Vagina (tissue), 2 donors: Measurements from ENCODE around the gene APCDD1. TPM values are rescaled to one million over a fixed set of nuclear protein-coding genes. Genes with fewer than 3 reads are reported as not detected.

Experiments
- DNase-seq, 2 donors: peaks; one replicate each; pipeline ENCODE4 v3.0.0-alpha.2; 2017; ENCODE audit errors: extremely low spot score in 2 of 2
- H3K27ac ChIP-seq: fragments of 200-600 bp; sonication (generic); one replicate; pipeline ENCODE4 v1.5.1; 2019
- H3K27me3 ChIP-seq: fragments of 200-600 bp; sonication (generic); one replicate; pipeline ENCODE4 v1.5.1; 2019
- H3K36me3 ChIP-seq, 2 donors: fragments of 200-600 bp; sonication (generic); one replicate each; pipeline ENCODE4 v1.5.1; 2017 to 2019
- H3K4me1 ChIP-seq: fragments of 200-600 bp; sonication (generic); one replicate; pipeline ENCODE4 v1.5.1; 2019
- H3K4me3 ChIP-seq, 2 donors: fragments of 200-600 bp; sonication (generic); 1 replicate in 1 of 2; 2 replicates in 1 of 2; pipeline ENCODE4 v1.5.1; 2016 to 2019
- H3K9me3 ChIP-seq: fragments of 200-600 bp; sonication (generic); one replicate; pipeline ENCODE4 v1.5.1; 2019
- POLR2A ChIP-seq, 2 donors: fragments of 450-650 bp; IDR thresholded peaks; one replicate each; pipeline ENCODE4 v1.6.1; 2017; ENCODE audit warnings: antibody characterized with exemption in 2 of 2, mild to moderate bottlenecking in 2 of 2, moderate library complexity in 2 of 2
- POLR2AphosphoS5 ChIP-seq, 2 donors: sonication (generic); formaldehyde crosslinking; IDR thresholded peaks; one replicate each; pipeline ENCODE4 v1.9.0; 2017; ENCODE audit warnings: antibody characterized with exemption in 2 of 2, mild to moderate bottlenecking in 2 of 2, low read depth in 1 of 2; ENCODE audit not compliant: insufficient read depth in 1 of 2
- intact Hi-C: fragments of 100-400 bp; cut with DNase I; formaldehyde crosslinking; loops from one replicate; pipeline ENCODE4 v1.15.1; 2023
- total RNA-seq: library from RNA; depleted of rRNA; stranded (reverse); fragments of >200 nt; gene quantifications from one replicate; pipeline ENCODE4 v1.2.3, GENCODE V29; 2016
- TF ChIP-seq, protein P1 (sequence below), 3 experiments: fragments of 450-650 bp in 2 of 3; fragments of 200-600 bp in 1 of 3; sonication (generic) in 1 of 3; IDR thresholded peaks; one replicate each; pipeline ENCODE4 v1.5.1; 2017 to 2019; ENCODE audit warnings: antibody characterized with exemption in 3 of 3, mild to moderate bottlenecking in 2 of 3, moderate library complexity in 2 of 3

The APCDD1 gene
- total RNA-seq, 1 donor from 2014 or later: 110 TPM

DNA sequence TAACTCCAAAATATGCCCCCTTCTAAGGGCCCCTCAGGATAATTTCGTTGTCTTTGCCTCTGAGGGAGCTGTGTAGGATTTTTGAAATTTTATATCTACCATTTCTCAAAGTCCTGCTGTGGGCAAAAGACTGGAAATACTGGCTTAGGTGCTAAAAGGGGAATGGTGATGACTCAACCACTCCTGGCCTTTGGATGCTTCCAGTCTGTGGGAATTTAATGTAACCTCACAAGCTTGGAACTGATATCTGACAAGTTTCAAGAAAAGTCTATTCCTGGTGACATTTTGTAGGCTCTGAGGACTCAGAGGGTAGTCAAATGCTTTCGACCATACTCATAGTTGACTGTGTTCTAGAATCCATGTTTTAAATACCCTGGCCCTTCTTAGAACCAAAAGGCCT lies 3.4 kb upstream of the APCDD1 start:
- H3K4me1 ChIP-seq: peaks cover 4% of the 10 kb centered on the region
- no peaks in the 10 kb centered on the region for H3K9me3 ChIP-seq
- no peak overlapping the region for H3K4me3 ChIP-seq
- no peaks in the 10 kb centered on the region for H3K27me3 ChIP-seq
- no peaks in the 10 kb centered on the region for H3K36me3 ChIP-seq
- no peak for DNase-seq
- intact Hi-C loops: loop anchor here (10.0 kb wide), 1 partner anchor 64 kb away; no protein-coding TSS in a partner anchor
- no peak overlapping the region for H3K27ac ChIP-seq
- TF ChIP-seq POLR2A (IDR thresholded peaks at IDR 0.05) (no peak), POLR2AphosphoS5 (IDR thresholded peaks at IDR 0.05; ENCODE audit: insufficient read depth in 1 of 2, low read depth in 1 of 2) (no peak)
- TF ChIP-seq, protein P1, sequence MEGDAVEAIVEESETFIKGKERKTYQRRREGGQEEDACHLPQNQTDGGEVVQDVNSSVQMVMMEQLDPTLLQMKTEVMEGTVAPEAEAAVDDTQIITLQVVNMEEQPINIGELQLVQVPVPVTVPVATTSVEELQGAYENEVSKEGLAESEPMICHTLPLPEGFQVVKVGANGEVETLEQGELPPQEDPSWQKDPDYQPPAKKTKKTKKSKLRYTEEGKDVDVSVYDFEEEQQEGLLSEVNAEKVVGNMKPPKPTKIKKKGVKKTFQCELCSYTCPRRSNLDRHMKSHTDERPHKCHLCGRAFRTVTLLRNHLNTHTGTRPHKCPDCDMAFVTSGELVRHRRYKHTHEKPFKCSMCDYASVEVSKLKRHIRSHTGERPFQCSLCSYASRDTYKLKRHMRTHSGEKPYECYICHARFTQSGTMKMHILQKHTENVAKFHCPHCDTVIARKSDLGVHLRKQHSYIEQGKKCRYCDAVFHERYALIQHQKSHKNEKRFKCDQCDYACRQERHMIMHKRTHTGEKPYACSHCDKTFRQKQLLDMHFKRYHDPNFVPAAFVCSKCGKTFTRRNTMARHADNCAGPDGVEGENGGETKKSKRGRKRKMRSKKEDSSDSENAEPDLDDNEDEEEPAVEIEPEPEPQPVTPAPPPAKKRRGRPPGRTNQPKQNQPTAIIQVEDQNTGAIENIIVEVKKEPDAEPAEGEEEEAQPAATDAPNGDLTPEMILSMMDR (IDR thresholded peaks at IDR 0.05): no peak

DNA sequence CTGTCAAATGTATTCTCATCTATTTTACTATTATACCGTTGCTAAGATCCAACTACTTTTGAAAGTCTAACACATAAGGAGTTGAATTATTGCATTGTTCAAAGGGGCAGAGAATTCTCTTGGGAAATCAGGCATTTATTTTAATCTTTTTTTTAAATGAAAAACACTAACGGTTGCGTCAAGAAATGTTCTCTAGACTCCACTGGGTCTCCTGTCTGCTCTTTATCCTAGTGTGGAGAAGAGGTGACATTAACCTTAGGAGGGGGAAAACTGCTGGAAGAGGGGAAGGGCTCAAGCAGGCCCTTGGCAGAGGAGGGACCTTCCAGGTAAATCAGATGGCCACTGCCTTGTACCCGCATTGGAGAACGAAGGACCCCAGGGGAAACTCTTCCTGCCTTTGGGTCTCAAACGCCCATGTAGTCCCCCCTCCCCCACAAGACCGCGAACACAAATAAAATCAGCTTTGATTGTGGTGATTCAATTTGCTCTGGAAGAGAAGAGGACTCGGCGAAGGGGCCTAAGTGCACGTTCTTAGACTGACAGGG lies 1.1 kb upstream of the APCDD1 start:
- H3K4me1 ChIP-seq: peaks cover 27% of the 10 kb centered on the region
- H3K36me3 ChIP-seq: no peaks in the 10 kb centered on the region
- peak overlapping the region in 1 of 2 donors; percentile 70 for H3K4me3 ChIP-seq
- no peaks in the 10 kb centered on the region for H3K27me3 ChIP-seq
- no peaks in the 10 kb centered on the region for H3K9me3 ChIP-seq
- no peak for TF ChIP-seq POLR2AphosphoS5 (IDR thresholded peaks at IDR 0.05; ENCODE audit: insufficient read depth in 1 of 2, low read depth in 1 of 2)
- TF ChIP-seq, protein P1 (IDR thresholded peaks at IDR 0.05): no peak
- TF ChIP-seq POLR2A (IDR thresholded peaks at IDR 0.05): no peak
- peak overlapping the region; percentile 91 for H3K27ac ChIP-seq
- no peak for DNase-seq
- intact Hi-C loops: loop anchor here (10.0 kb wide), 1 partner anchor 61 kb away; no protein-coding TSS in a partner anchor

DNA sequence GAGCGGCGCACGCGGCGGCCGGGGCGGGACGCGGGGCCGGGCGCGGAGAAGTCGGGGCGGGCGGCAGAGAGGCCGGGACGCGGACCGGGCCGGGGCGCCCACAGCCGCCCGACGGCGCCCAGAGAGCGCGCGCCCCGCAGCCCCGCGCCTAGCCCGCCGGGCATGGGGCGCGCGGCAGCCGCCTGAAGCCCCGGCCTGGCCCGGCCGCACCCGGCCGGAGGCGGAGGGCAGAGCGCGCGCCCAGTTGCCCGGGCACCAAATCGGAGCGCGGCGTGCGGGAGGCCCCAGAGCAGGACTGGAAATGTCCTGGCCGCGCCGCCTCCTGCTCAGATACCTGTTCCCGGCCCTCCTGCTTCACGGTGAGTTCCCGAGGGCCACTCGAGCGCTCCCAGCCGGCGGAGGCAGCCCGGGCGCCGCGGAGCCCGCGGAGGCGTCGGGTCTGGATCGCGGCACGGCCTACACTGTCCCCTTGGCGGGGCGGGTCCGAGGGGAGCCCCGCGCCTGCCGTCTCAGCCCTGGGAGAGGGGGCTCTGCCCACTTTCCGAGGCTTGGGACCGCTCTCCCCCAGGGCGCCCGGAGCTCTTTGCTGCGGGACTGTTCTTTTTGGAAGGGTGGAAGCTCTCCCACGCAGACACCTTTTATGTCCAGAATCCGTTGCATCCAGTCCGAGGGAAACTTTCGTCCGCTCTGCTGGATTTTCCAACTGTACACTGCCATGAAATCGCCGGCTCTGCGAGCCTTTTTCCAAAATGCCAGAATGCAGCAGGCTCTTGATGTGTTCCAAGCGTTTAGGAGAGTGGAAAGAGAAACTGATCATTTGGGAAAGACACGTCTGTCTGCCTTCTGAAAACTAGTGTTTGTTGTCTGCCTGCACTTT lies 484 bp downstream of the APCDD1 start:
- peak overlapping the region; percentile 92 for H3K27ac ChIP-seq
- no peaks in the 10 kb centered on the region for H3K36me3 ChIP-seq
- TF ChIP-seq POLR2AphosphoS5 (IDR thresholded peaks at IDR 0.05; ENCODE audit: insufficient read depth in 1 of 2, low read depth in 1 of 2): no peak
- TF ChIP-seq, protein P1 (IDR thresholded peaks at IDR 0.05): no peak
- no peak for TF ChIP-seq POLR2A (IDR thresholded peaks at IDR 0.05)
- peak overlapping the region; percentile 70 to 92 for H3K4me3 ChIP-seq
- H3K9me3 ChIP-seq: no peaks in the 10 kb centered on the region
- DNase-seq: no peak
- peaks cover 35% of the 10 kb centered on the region for H3K4me1 ChIP-seq
- H3K27me3 ChIP-seq: no peaks in the 10 kb centered on the region
- intact Hi-C loops: loop anchor here (10.0 kb wide), 1 partner anchor 60 kb away; no protein-coding TSS in a partner anchor

DNA sequence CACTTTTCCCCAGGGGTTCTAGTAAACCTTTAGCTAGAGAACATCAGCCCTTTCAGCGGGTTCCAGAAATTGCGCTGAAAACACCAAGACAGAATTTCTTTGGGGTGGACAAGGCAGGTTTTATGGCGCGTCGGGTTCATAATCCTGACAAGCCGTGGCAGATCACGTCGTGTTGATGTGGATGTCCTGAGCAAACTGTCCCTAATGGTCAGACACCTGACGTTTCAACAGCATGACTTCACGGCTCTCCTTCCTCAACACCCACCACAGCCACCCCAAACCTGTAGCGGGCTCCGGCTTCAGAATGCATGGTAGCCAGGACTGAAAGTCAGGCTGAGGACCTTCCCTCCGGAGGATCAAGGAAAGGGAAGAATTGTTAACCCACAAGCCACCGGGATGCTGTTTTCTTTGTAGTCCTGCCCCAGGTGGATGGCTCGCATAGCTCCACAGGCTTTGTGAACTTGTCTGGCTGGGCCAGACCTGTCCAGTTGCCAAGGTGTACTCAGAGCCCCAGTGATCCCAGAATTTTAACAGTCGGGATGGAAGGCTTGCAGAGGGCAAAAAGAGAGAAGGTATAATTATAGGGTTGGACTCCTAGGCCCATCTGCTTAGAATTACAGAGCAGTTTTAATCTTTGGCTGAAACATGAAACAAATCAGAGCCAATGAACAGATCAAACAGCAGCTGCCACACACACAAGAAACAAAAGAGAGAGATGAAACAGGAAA lies 1.5 kb downstream of the APCDD1 start:
- peaks cover 35% of the 10 kb centered on the region for H3K4me1 ChIP-seq
- TF ChIP-seq, protein P1 (IDR thresholded peaks at IDR 0.05): no peak
- no peak for TF ChIP-seq POLR2AphosphoS5 (IDR thresholded peaks at IDR 0.05; ENCODE audit: insufficient read depth in 1 of 2, low read depth in 1 of 2)
- TF ChIP-seq POLR2A (IDR thresholded peaks at IDR 0.05): no peak

More for the DNA sequence above, 1.5 kb downstream of the APCDD1 start:
- Histone ChIP-seq H3K27me3 (no peaks in the 10 kb centered on the region), H3K9me3 (no peaks in the 10 kb centered on the region), H3K36me3 (no peaks in the 10 kb centered on the region), H3K27ac (peak overlapping the region; percentile 92), H3K4me3 (peak overlapping the region; percentile 70 to 92)
- DNase-seq: no peak
- intact Hi-C loops: loop anchor here (10.0 kb wide), 1 partner anchor 59 kb away; no protein-coding TSS in a partner anchor
